ENCODE data around the gene PRB4. TPM values are rescaled to one million over a fixed set of nuclear protein-coding genes. Genes with fewer than 3 reads are reported as not detected.

PRB4 gene
- polyA plus RNA-seq, 1 donor from 2014 or later: not detected

DNA sequence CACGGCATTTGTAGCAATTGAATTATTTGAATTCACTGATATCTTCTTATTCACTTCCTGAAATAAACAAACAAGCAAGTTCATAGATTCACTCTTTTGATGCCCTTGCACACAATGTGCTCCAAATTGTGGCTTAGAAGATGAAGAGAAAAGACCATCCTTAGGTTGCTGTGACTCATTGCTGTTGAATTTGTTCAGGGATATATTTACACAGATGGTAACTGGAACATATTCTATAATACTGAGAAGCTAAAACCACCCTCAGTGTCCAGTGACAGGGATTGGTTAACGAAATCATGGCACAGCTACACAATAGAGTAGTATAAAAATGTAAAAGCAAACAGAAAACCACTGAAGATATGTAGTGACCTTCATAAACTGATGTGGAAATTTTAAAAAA lies 3.1 kb downstream of the PRB4 start:
- Histone ChIP-seq H3F3A (ENCODE audit: insufficient read depth, low read length, poor library complexity, severe bottlenecking) (no peaks in the 10 kb centered on the region), H3K27ac (ENCODE audit: low read length) (no peak overlapping the region), H2AFZ (ENCODE audit: low read depth, low read length) (no peak overlapping the region), H3K4me2 (ENCODE audit: low read length) (no peak overlapping the region), H3K36me3 (ENCODE audit: insufficient read depth, low read length) (no peaks in the 10 kb centered on the region), H3K9me3 (ENCODE audit: low read length) (no peaks in the 10 kb centered on the region), H3K9ac (ENCODE audit: low read length) (no peak overlapping the region), H3K79me2 (replicated peaks; ENCODE audit: insufficient read depth, low read length) (no peaks in the 10 kb centered on the region), H3K9me2 (ENCODE audit: insufficient read depth, low read length) (no peaks in the 10 kb centered on the region), H3K27me3 (ENCODE audit: insufficient read depth, low read depth, low read length) (no peaks in the 10 kb centered on the region), H3K4me3 (ENCODE audit: low read length) (no peak overlapping the region), H4K20me1 (ENCODE audit: insufficient read depth) (no peaks in the 10 kb centered on the region)
- no peak for TF ChIP-seq RAD21 (conservative IDR thresholded peaks at IDR 0.05)
- TF ChIP-seq, protein P1, sequence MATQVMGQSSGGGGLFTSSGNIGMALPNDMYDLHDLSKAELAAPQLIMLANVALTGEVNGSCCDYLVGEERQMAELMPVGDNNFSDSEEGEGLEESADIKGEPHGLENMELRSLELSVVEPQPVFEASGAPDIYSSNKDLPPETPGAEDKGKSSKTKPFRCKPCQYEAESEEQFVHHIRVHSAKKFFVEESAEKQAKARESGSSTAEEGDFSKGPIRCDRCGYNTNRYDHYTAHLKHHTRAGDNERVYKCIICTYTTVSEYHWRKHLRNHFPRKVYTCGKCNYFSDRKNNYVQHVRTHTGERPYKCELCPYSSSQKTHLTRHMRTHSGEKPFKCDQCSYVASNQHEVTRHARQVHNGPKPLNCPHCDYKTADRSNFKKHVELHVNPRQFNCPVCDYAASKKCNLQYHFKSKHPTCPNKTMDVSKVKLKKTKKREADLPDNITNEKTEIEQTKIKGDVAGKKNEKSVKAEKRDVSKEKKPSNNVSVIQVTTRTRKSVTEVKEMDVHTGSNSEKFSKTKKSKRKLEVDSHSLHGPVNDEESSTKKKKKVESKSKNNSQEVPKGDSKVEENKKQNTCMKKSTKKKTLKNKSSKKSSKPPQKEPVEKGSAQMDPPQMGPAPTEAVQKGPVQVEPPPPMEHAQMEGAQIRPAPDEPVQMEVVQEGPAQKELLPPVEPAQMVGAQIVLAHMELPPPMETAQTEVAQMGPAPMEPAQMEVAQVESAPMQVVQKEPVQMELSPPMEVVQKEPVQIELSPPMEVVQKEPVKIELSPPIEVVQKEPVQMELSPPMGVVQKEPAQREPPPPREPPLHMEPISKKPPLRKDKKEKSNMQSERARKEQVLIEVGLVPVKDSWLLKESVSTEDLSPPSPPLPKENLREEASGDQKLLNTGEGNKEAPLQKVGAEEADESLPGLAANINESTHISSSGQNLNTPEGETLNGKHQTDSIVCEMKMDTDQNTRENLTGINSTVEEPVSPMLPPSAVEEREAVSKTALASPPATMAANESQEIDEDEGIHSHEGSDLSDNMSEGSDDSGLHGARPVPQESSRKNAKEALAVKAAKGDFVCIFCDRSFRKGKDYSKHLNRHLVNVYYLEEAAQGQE (IDR thresholded peaks at IDR 0.05; ENCODE audit: borderline replicate concordance): no peak
- no peak for TF ChIP-seq EZH2 (IDR thresholded peaks at IDR 0.05; ENCODE audit: borderline replicate concordance, insufficient read depth, low read length, poor library complexity, severe bottlenecking)
- no peak for TF ChIP-seq EP300 (conservative IDR thresholded peaks at IDR 0.05; ENCODE audit: poor library complexity, severe bottlenecking)
- TF ChIP-seq MXI1 (conservative IDR thresholded peaks at IDR 0.05; ENCODE audit: poor library complexity, severe bottlenecking): no peak
- no peak for TF ChIP-seq SMC3 (conservative IDR thresholded peaks at IDR 0.05; ENCODE audit: poor library complexity)
- no peak for TF ChIP-seq TAF1 (IDR thresholded peaks at IDR 0.05; ENCODE audit: low read depth)
- no peak for TF ChIP-seq CTCF (IDR thresholded peaks at IDR 0.05; ENCODE audit: poor library complexity, severe bottlenecking)
- no peak for TF ChIP-seq POLR2AphosphoS5 (IDR thresholded peaks at IDR 0.05)

DNA sequence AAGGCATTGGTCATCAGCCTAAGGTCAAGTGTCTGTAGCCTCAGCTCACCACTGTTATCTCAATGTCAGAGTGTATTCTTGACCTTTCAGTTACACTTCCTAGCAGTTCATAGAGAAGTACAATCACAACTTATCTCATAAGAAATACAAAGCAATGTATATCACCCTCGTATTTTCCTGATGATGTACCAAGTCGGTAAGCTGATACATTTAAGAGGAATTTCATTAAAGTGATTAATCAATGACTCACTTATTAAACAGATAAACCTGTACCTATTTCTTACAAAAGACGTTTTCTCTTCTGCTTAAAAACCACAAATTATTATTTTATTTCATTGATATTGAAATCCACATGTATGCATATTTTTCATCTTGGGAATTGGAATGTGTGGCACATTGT lies 36.8 kb downstream of the PRB4 start:
- Histone ChIP-seq H3K36me3 (ENCODE audit: insufficient read depth, low read length) (no peaks in the 10 kb centered on the region), H3K79me2 (replicated peaks; ENCODE audit: insufficient read depth, low read length) (no peaks in the 10 kb centered on the region), H3K9ac (ENCODE audit: low read length) (no peak overlapping the region), H3F3A (ENCODE audit: insufficient read depth, low read length, poor library complexity, severe bottlenecking) (no peaks in the 10 kb centered on the region), H3K4me3 (ENCODE audit: low read length) (no peak overlapping the region), H3K27me3 (ENCODE audit: insufficient read depth, low read depth, low read length) (no peaks in the 10 kb centered on the region), H3K9me2 (ENCODE audit: insufficient read depth, low read length) (no peaks in the 10 kb centered on the region), H3K27ac (ENCODE audit: low read length) (no peak overlapping the region), H3K4me2 (ENCODE audit: low read length) (no peak overlapping the region), H3K9me3 (ENCODE audit: low read length) (no peaks in the 10 kb centered on the region), H4K20me1 (ENCODE audit: insufficient read depth) (no peaks in the 10 kb centered on the region), H2AFZ (ENCODE audit: low read depth, low read length) (no peak overlapping the region)
- no peak for TF ChIP-seq TAF1 (IDR thresholded peaks at IDR 0.05; ENCODE audit: low read depth)
- TF ChIP-seq MXI1 (conservative IDR thresholded peaks at IDR 0.05; ENCODE audit: poor library complexity, severe bottlenecking): no peak
- no peak for TF ChIP-seq EP300 (conservative IDR thresholded peaks at IDR 0.05; ENCODE audit: poor library complexity, severe bottlenecking)
- no peak for TF ChIP-seq RAD21 (conservative IDR thresholded peaks at IDR 0.05)
- TF ChIP-seq SMC3 (conservative IDR thresholded peaks at IDR 0.05; ENCODE audit: poor library complexity): no peak
- no peak for TF ChIP-seq EZH2 (IDR thresholded peaks at IDR 0.05; ENCODE audit: borderline replicate concordance, insufficient read depth, low read length, poor library complexity, severe bottlenecking)

All from neural cell (in vitro differentiated cells).